ENCODE results near the gene CIDEB. TPM values are rescaled to one million over a fixed set of nuclear protein-coding genes. Genes with fewer than 3 reads are reported as not detected.

Gene CIDEB
- total RNA-seq, 1 experiment from 2014 or later, result not detected

GRCh38 chr14:24292118-24292807 is 15.5 kb downstream of the CIDEB start:
- Histone ChIP-seq H3K79me2 (ENCODE audit: low read depth) (no peaks in the 10 kb centered on the region), H3F3A (ENCODE audit: insufficient read depth, low read depth) (no peaks in the 10 kb centered on the region), H3K4me1 (replicated peaks; ENCODE audit: insufficient read depth) (no peaks in the 10 kb centered on the region), H2AFZ (no peak overlapping the region), H3K4me2 (no peak overlapping the region), H3K36me3 (ENCODE audit: low read depth) (no peaks in the 10 kb centered on the region), H3K27me3 (ENCODE audit: insufficient read depth, low read depth) (no peaks in the 10 kb centered on the region), H3K9me2 (ENCODE audit: insufficient read depth) (no peaks in the 10 kb centered on the region), H4K20me1 (ENCODE audit: insufficient read depth) (no peaks in the 10 kb centered on the region), H3K9me3 (ENCODE audit: insufficient read depth, low read depth) (no peaks in the 10 kb centered on the region), H3K27ac (no peak overlapping the region), H3K4me3 (no peak overlapping the region)
- BruUV-seq (replicated peaks), result no TSS peak
- intact Hi-C loops (cut with micrococcal nuclease; ENCODE audit: unreplicated experiment), result no loop called here
- TF ChIP-seq EZH2 (IDR thresholded peaks at IDR 0.05; ENCODE audit: low read depth) (no peak), CTCF (conservative IDR thresholded peaks at IDR 0.05) (no peak)
- ChIA-PET CTCF (no interaction called here), POLR2A (ENCODE audit: unreplicated experiment) (interaction anchor here (0.5 kb wide), 1 partner anchor 45 kb away, joined by 3 read pairs; no protein-coding TSS in a partner anchor)
- DNase-seq, result no peak

- CTCF ChIA-PET, result no interaction called here
- Histone ChIP-seq H4K20me1 (ENCODE audit: insufficient read depth) (no peaks in the 10 kb centered on the region), H3K27me3 (ENCODE audit: insufficient read depth, low read depth) (no peaks in the 10 kb centered on the region), H3K36me3 (ENCODE audit: low read depth) (no peaks in the 10 kb centered on the region), H3K9me2 (ENCODE audit: insufficient read depth) (no peaks in the 10 kb centered on the region), H3F3A (ENCODE audit: insufficient read depth, low read depth) (no peaks in the 10 kb centered on the region), H3K4me1 (replicated peaks; ENCODE audit: insufficient read depth) (no peaks in the 10 kb centered on the region), H3K79me2 (ENCODE audit: low read depth) (no peaks in the 10 kb centered on the region), H3K27ac (no peak overlapping the region), H3K4me3 (no peak overlapping the region), H3K9me3 (ENCODE audit: insufficient read depth, low read depth) (no peaks in the 10 kb centered on the region), H3K4me2 (no peak overlapping the region), H2AFZ (no peak overlapping the region)
- TF ChIP-seq EZH2 (IDR thresholded peaks at IDR 0.05; ENCODE audit: low read depth), result no peak
- no peak for TF ChIP-seq CTCF (conservative IDR thresholded peaks at IDR 0.05)
- intact Hi-C loops (cut with micrococcal nuclease; ENCODE audit: unreplicated experiment), result no loop called here
- no peak for DNase-seq
- BruUV-seq (replicated peaks), result no TSS peak
- POLR2A ChIA-PET (ENCODE audit: unreplicated experiment), result no interaction called here
These were observed 16.2 kb downstream of the CIDEB start for GRCh38 chr14:24291446-24292117.

GRCh38 chr14:24290746-24291145 is 17.0 kb downstream of the CIDEB start:
- Histone ChIP-seq H3K27me3 (ENCODE audit: insufficient read depth, low read depth) (no peaks in the 10 kb centered on the region), H3K9me3 (ENCODE audit: insufficient read depth, low read depth) (no peaks in the 10 kb centered on the region), H3K9me2 (ENCODE audit: insufficient read depth) (no peaks in the 10 kb centered on the region), H3F3A (ENCODE audit: insufficient read depth, low read depth) (no peaks in the 10 kb centered on the region), H2AFZ (no peak overlapping the region), H4K20me1 (ENCODE audit: insufficient read depth) (no peaks in the 10 kb centered on the region), H3K4me2 (no peak overlapping the region), H3K27ac (no peak overlapping the region), H3K79me2 (ENCODE audit: low read depth) (no peaks in the 10 kb centered on the region), H3K4me3 (no peak overlapping the region), H3K4me1 (replicated peaks; ENCODE audit: insufficient read depth) (no peaks in the 10 kb centered on the region), H3K36me3 (ENCODE audit: low read depth) (no peaks in the 10 kb centered on the region)
- BruUV-seq (replicated peaks), result no TSS peak
- CTCF ChIA-PET, result no interaction called here
- intact Hi-C loops (cut with micrococcal nuclease; ENCODE audit: unreplicated experiment), result no loop called here
- TF ChIP-seq CTCF (conservative IDR thresholded peaks at IDR 0.05) (no peak), EZH2 (IDR thresholded peaks at IDR 0.05; ENCODE audit: low read depth) (no peak)
- POLR2A ChIA-PET (ENCODE audit: unreplicated experiment), result interaction anchor here (0.7 kb wide), 1 partner anchor 10 kb away, joined by 9 read pairs; no protein-coding TSS in a partner anchor
- no peak for DNase-seq

Measured in PC-9 (cell line).